ENCODE data around the gene FOXO3.
"Not testable (repeated sequence)": the region's sequence is repeated elsewhere in the genome, so short reads cannot be mapped to it uniquely, and the experiment has no call there.

DNA sequence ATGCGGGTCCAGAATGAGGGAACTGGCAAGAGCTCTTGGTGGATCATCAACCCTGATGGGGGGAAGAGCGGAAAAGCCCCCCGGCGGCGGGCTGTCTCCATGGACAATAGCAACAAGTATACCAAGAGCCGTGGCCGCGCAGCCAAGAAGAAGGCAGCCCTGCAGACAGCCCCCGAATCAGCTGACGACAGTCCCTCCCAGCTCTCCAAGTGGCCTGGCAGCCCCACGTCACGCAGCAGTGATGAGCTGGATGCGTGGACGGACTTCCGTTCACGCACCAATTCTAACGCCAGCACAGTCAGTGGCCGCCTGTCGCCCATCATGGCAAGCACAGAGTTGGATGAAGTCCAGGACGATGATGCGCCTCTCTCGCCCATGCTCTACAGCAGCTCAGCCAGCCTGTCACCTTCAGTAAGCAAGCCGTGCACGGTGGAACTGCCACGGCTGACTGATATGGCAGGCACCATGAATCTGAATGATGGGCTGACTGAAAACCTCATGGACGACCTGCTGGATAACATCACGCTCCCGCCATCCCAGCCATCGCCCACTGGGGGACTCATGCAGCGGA lies 102.9 kb downstream of the FOXO3 start:
- TF ChIP-seq, protein P1, sequence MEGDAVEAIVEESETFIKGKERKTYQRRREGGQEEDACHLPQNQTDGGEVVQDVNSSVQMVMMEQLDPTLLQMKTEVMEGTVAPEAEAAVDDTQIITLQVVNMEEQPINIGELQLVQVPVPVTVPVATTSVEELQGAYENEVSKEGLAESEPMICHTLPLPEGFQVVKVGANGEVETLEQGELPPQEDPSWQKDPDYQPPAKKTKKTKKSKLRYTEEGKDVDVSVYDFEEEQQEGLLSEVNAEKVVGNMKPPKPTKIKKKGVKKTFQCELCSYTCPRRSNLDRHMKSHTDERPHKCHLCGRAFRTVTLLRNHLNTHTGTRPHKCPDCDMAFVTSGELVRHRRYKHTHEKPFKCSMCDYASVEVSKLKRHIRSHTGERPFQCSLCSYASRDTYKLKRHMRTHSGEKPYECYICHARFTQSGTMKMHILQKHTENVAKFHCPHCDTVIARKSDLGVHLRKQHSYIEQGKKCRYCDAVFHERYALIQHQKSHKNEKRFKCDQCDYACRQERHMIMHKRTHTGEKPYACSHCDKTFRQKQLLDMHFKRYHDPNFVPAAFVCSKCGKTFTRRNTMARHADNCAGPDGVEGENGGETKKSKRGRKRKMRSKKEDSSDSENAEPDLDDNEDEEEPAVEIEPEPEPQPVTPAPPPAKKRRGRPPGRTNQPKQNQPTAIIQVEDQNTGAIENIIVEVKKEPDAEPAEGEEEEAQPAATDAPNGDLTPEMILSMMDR (IDR thresholded peaks at IDR 0.05; ENCODE audit: low read depth, low read length) = not testable (repeated sequence)
- TF ChIP-seq EZH2phosphoT487 (IDR thresholded peaks at IDR 0.05; ENCODE audit: low read depth) = not testable (repeated sequence)

Data from OCI-LY3 (cell line).